AG04449 (cell line): Measurements from ENCODE around the gene METAP1D.
A peak's percentile ranks its signal among the peaks of the same experiment; 100 is the strongest.

ENCODE experiments used
- CTCF ChIA-PET: fragments of 350-600 bp; formaldehyde crosslinking; extraction: SDS; loops from one replicate; lab custom pipeline; 2021; ENCODE audit warnings: antibody characterized with exemption; lab: Yijun Ruan, JAX
- POLR2A ChIA-PET: fragments of 400-600, 350-600 bp; formaldehyde crosslinking; extraction: SDS; loops from one replicate; lab custom pipeline; 2020; ENCODE audit warnings: antibody characterized with exemption, inconsistent platforms; lab: Yijun Ruan, JAX
- DNase-seq: peaks from one replicate; pipeline ENCODE4 v3.0.0-alpha.2; 2010; ENCODE audit warnings: low read depth, low spot score
- H3K4me3 ChIP-seq: 2 replicates; pipeline ENCODE4 v1.5.1; 2011; ENCODE audit warnings: low read depth, mild to moderate bottlenecking, control low read depth, low read length
- CTCF ChIP-seq: IDR thresholded peaks from one replicate; pipeline ENCODE4 v1.5.1; 2011; ENCODE audit warnings: mild to moderate bottlenecking, moderate library complexity, low read length, control low read depth, inconsistent platforms; ENCODE audit not compliant: insufficient read depth; ENCODE audit errors: missing control alignments

METAP1D gene

DNA sequence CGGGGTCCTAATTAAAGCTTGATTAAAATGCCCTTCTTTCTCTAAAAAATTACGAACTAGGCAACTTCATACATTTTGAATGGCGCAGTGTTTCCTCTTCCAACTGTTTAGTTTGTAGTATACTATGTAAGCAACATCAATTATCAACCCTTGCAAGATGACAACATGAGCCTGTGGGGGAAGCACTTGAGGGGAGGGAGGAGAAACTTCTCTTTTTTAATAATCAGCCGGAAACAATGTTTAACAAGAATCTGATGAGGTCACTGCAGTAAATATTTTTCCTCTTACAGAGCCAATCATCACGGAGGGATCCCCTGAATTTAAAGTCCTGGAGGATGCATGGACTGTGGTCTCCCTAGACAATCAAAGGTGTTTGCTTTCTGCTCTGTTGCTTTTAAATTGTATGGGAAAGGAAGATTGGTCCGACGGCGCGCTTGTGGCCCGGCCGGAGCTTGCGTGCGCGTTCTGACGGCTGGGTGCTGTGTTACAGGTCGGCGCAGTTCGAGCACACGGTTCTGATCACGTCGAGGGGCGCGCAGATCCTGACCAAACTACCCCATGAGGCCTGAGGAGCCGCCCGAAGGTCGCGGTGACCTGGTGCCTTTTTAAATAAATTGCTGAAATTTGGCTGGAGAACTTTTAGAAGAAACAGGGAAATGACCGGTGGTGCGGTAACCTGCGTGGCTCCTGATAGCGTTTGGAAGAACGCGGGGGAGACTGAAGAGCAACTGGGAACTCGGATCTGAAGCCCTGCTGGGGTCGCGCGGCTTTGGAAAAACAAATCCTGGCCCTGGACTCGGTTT lies 80.3 kb downstream of the METAP1D start:
- ChIA-PET CTCF (no interaction called here), POLR2A (no interaction called here)
- H3K4me3 ChIP-seq: no peak overlapping the region
- DNase-seq: no peak
- no peak for TF ChIP-seq CTCF

- no peak for TF ChIP-seq CTCF
- ChIA-PET POLR2A (no interaction called here), CTCF (interaction anchor here (1.2 kb wide), 1 partner anchor 268 kb away, joined by 3 read pairs; no protein-coding TSS in a partner anchor)
- no peak for DNase-seq
- H3K4me3 ChIP-seq: no peak overlapping the region
Measured at GRCh38 chr2:172080641-172081220, 81.0 kb downstream of the METAP1D start.

DNA sequence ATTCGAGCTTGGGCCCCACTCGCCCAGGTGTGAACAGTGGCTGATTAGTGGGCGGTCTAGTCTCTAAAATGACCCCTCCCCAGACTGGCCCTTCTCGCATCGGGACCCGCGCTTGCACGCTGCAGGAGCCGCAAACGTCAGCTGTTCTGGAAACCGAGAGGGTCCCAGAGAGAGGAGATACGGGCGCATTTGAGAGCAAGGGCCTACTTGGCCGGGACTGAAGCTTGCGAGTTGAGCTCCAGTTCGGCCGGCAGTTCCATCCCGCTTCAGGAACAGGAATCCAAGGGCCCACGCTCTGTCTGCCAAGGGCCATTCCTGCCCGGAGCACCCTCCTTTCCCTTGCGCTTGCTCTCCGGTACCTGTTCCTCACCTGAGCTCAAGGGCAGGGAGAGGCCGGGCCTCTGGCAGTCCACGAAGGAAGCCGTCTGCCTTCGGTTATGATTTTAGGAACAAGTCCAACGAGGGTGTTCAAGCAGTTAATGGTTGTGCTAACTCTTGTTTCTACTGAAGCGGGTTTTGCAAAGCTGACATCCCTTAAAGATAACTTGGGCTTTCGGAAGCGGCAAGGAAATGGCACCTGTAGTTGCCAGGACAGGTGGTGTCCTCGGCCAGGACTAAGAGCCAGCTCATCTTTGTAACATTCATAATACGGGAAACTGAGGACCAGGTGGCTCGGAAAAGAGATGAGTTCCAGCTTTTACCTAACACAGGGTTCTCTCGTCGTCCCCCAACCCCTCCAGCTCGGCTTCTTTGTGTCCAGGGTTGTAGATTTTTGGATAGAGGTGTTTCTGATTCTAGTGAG lies 81.7 kb downstream of the METAP1D start:
- CTCF ChIA-PET: interaction anchor here (1.2 kb wide), 1 partner anchor 269 kb away, joined by 3 read pairs; no protein-coding TSS in a partner anchor
- H3K4me3 ChIP-seq: no peak overlapping the region

GRCh38 chr2:172082105-172082943 lies 82.6 kb downstream of the METAP1D start:
- peak overlapping the region; percentile 51 for H3K4me3 ChIP-seq
- no peak for DNase-seq
- CTCF ChIA-PET: interaction anchor here (0.8 to 1.5 kb wide), 7 partner anchors 11 to 376 kb away, joined by 3 to 5 read pairs (median 4); no protein-coding TSS in a partner anchor
- POLR2A ChIA-PET: interaction anchor here (7.0 kb wide), 1 partner anchor 18 kb away, joined by 76 read pairs; the partner anchor contains the start of gene DLX2
- TF ChIP-seq CTCF: no peak

More for the DNA sequence above, 81.7 kb downstream of the METAP1D start:
- no peak for TF ChIP-seq CTCF
- no peak for DNase-seq
- POLR2A ChIA-PET: no interaction called here

DNA sequence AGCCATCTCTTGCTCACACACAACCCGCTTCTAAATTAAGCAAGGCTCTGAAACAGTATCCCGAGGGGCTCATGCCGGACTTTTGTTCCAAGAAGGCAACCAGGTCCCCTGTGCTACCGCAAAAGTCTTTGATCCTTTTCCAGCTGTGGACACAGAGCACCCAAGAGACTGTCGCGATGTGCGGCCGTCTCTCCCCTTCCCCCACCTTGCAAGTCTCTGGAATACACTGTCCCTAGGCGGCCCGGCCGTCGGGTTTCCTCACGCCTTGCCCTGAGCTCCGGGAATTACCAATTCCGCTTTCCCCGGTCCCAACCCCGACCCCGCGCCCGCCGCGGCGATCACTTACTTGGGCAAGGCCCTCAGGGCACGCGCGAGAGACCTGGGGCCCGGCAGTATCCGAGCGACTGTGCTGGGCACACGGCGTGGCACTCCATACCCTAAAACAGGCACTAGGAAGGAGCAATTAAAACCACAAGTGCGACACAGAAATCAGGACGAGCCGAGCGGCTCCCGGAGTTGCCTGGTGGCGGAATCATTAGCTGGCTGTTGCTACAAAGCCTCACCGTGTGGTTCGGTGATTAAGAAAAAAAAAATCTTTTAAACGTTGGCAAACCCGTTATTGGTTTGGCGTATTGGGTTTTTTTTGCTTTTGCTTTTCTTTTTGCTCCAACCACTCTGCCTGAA lies 83.3 kb downstream of the METAP1D start:
- CTCF ChIA-PET: interaction anchor here (0.8 to 1.5 kb wide), 8 partner anchors 10 to 377 kb away, joined by 3 to 5 read pairs (median 4); no protein-coding TSS in a partner anchor
- peak overlapping the region; percentile 51 for H3K4me3 ChIP-seq

More for the DNA sequence above, 83.3 kb downstream of the METAP1D start:
- POLR2A ChIA-PET: interaction anchor here (0.6 to 7.0 kb wide), 3 partner anchors 18 to 73 kb away, joined by 3 to 76 read pairs (median 5); partner anchors contain the start of gene DLX2
- DNase-seq: no peak
- TF ChIP-seq CTCF: no peak
